Measurements from ENCODE around the gene ACVRL1. TPM values are rescaled to one million over a fixed set of nuclear protein-coding genes. Genes with fewer than 3 reads are reported as not detected.

The ACVRL1 gene
- total and polyA plus RNA-seq, 4 donors, result 3.1 to 7.9 (median 6.1) TPM

GRCh38 chr12:51950682-51951198, 43.4 kb downstream of the ACVRL1 start:
- Histone ChIP-seq H3K36me3 (ENCODE audit: control insufficient read depth in 4 of 4, insufficient read depth in 3 of 4, low read depth in 1 of 4, low read length in 3 of 4) (no peaks in the 10 kb centered on the region), H3K4me1 (ENCODE audit: control insufficient read depth in 4 of 4, insufficient read depth in 4 of 4, low read length in 3 of 4) (peaks cover 4 to 32% (median 28%) of the 10 kb centered on the region in 4 donors), H3K9ac (ENCODE audit: low read depth in 1 of 2, low read length in 2 of 2) (peak overlapping the region in 1 of 2 donors; percentile 15), H3K4me3 (ENCODE audit: low read depth in 1 of 3, low read length in 3 of 3) (peak overlapping the region; percentile 33 to 52 (median 36)), H3K27me3 (ENCODE audit: control insufficient read depth in 4 of 4, insufficient read depth in 4 of 4, low read length in 3 of 4) (no peaks in the 10 kb centered on the region), H3K9me3 (ENCODE audit: control insufficient read depth in 4 of 4, low read length in 3 of 4) (no peaks in the 10 kb centered on the region), H3K27ac (ENCODE audit: low read depth in 1 of 2, low read length in 2 of 2) (peak overlapping the region; percentile 5 to 25)
- no peak for TF ChIP-seq ATF3 (IDR thresholded peaks at IDR 0.05)
- TF ChIP-seq ZBTB33 (IDR thresholded peaks at IDR 0.05), result no peak
- no peak for TF ChIP-seq HNF4G (IDR thresholded peaks at IDR 0.05)
- TF ChIP-seq GABPA (IDR thresholded peaks at IDR 0.05 in 1 of 2, conservative IDR thresholded peaks at IDR 0.05 in 1 of 2), result no peak
- no peak for TF ChIP-seq EGR1 (IDR thresholded peaks at IDR 0.05; ENCODE audit: low read depth in 2 of 2)
- no peak for TF ChIP-seq REST (IDR thresholded peaks at IDR 0.05)
- no peak for TF ChIP-seq HNF4A (conservative IDR thresholded peaks at IDR 0.05)
- TF ChIP-seq RAD21 (IDR thresholded peaks at IDR 0.05), result no peak
- no peak for TF ChIP-seq SP1 (IDR thresholded peaks at IDR 0.05)
- TF ChIP-seq TAF1 (conservative IDR thresholded peaks at IDR 0.05), result no peak
- TF ChIP-seq JUND (IDR thresholded peaks at IDR 0.05), result no peak
- no peak for TF ChIP-seq FOXA1 (IDR thresholded peaks at IDR 0.05)
- no peak for TF ChIP-seq FOXA2 (IDR thresholded peaks at IDR 0.05)
- no peak for TF ChIP-seq MAX (IDR thresholded peaks at IDR 0.05)
- TF ChIP-seq CTCF (IDR thresholded peaks at IDR 0.05; ENCODE audit: low read depth, low read length, missing input control), result no peak
- no peak for TF ChIP-seq NR2F2 (IDR thresholded peaks at IDR 0.05)
- no peak for TF ChIP-seq YY1 (IDR thresholded peaks at IDR 0.05)
- no peak for TF ChIP-seq RXRA (IDR thresholded peaks at IDR 0.05)
- DNase-seq (ENCODE audit: low spot score), result no peak
- 3% methylated on average over 5 of the region's 5 CpGs for WGBS

Data from liver (tissue), 9 donors.